OCI-LY3 (cell line): ENCODE data around the gene WIF1.

Experiments used
- H2AFZ ChIP-seq: fragments of 200-600, 300-600 bp; shearing (Covaris generic); 2 replicates; pipeline ENCODE4 v1.6.0; 2014; ENCODE audit warnings: antibody characterized with exemption, low read depth, low read length
- H3K27ac ChIP-seq: fragments of 200-600, 300-600 bp; sonication (generic); 2 replicates; pipeline ENCODE4 v1.5.1; 2014; ENCODE audit warnings: mild to moderate bottlenecking, low read length, moderate library complexity, mixed read lengths
- H3K27me3 ChIP-seq: fragments of 200-600, 300-600 bp; sonication (generic); 2 replicates; pipeline ENCODE4 v1.6.1; 2014; ENCODE audit warnings: low read depth, low read length, mixed read lengths
- H3K36me3 ChIP-seq: fragments of 200-600, 300-600 bp; sonication (generic); replicated peaks from 2 replicates; pipeline ENCODE3; 2014; ENCODE audit warnings: low read depth, low read length, mixed read lengths
- H3K4me1 ChIP-seq: fragments of 300-600, 200-600 bp; sonication (generic); 2 replicates; pipeline ENCODE4 v1.6.1; 2014; ENCODE audit warnings: low read length, mixed read lengths
- H3K4me2 ChIP-seq: fragments of 200-600, 300-600 bp; sonication (generic); 2 replicates; pipeline ENCODE4 v1.6.1; 2014; ENCODE audit warnings: low read length, mixed read lengths
- H3K4me3 ChIP-seq: fragments of 300-600, 200-600 bp; sonication (generic); 2 replicates; pipeline ENCODE4 v1.5.1; 2014; ENCODE audit warnings: antibody characterized with exemption, mild to moderate bottlenecking, low read length, moderate library complexity
- H3K79me2 ChIP-seq: fragments of 300-600, 200-600 bp; shearing (Covaris generic); 2 replicates; pipeline ENCODE4 v1.6.1; 2014; ENCODE audit warnings: mild to moderate bottlenecking, low read length, mixed read lengths
- H3K9ac ChIP-seq: fragments of 300-600, 200-600 bp; shearing (Covaris generic); 2 replicates; pipeline ENCODE4 v1.6.0; 2014; ENCODE audit warnings: mild to moderate bottlenecking, low read length, moderate library complexity
- H3K9me3 ChIP-seq: fragments of 200-600, 300-600 bp; shearing (Covaris generic); 2 replicates; pipeline ENCODE4 v1.6.1; 2014; ENCODE audit warnings: low read length, mixed read lengths; ENCODE audit not compliant: insufficient read depth
- H4K20me1 ChIP-seq: fragments of 200-600, 300-600 bp; sonication (generic); 2 replicates; pipeline ENCODE4 v1.6.1; 2016; ENCODE audit warnings: low read length, mixed read lengths; ENCODE audit not compliant: insufficient read depth
- EZH2phosphoT487 ChIP-seq: fragments of 200-600 bp; shearing (Covaris generic); IDR thresholded peaks from 2 replicates; pipeline ENCODE4 v1.6.1; 2018; ENCODE audit warnings: antibody characterized with exemption, mixed run types, low read depth
- TF ChIP-seq, protein P1 (sequence below): fragments of 200-600, 300-600 bp; sonication (generic); IDR thresholded peaks from 2 replicates; pipeline ENCODE4 v1.5.1; 2014; ENCODE audit warnings: antibody characterized with exemption, low read length, low read depth

The WIF1 gene

GRCh38 chr12:65121049-65121955, at the start of gene WIF1:
Gene WIF1, minus strand, starts transcription at chr12:65121305. Its CDS starts 114 bp downstream, at chr12:65121191.
- TF ChIP-seq, protein P1, sequence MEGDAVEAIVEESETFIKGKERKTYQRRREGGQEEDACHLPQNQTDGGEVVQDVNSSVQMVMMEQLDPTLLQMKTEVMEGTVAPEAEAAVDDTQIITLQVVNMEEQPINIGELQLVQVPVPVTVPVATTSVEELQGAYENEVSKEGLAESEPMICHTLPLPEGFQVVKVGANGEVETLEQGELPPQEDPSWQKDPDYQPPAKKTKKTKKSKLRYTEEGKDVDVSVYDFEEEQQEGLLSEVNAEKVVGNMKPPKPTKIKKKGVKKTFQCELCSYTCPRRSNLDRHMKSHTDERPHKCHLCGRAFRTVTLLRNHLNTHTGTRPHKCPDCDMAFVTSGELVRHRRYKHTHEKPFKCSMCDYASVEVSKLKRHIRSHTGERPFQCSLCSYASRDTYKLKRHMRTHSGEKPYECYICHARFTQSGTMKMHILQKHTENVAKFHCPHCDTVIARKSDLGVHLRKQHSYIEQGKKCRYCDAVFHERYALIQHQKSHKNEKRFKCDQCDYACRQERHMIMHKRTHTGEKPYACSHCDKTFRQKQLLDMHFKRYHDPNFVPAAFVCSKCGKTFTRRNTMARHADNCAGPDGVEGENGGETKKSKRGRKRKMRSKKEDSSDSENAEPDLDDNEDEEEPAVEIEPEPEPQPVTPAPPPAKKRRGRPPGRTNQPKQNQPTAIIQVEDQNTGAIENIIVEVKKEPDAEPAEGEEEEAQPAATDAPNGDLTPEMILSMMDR: peak; percentile 23
- no peak for TF ChIP-seq EZH2phosphoT487
- no peak within 1 kb of the TSS for H2AFZ ChIP-seq
- no peak within 1 kb of the TSS for H3K4me3 ChIP-seq
- H3K4me2 ChIP-seq: no peak within 1 kb of the TSS
- H3K27me3 ChIP-seq: peaks cover 29% of the 10 kb centered on the region
- peaks cover 8% of the 10 kb centered on the region for H3K4me1 ChIP-seq
- no peak within 1 kb of the TSS for H3K9ac ChIP-seq
- H3K79me2 ChIP-seq: no peaks in the 10 kb centered on the region
- no peak within 1 kb of the TSS for H3K27ac ChIP-seq
- no peaks in the 10 kb centered on the region for H3K9me3 ChIP-seq
- H4K20me1 ChIP-seq: no peaks in the 10 kb centered on the region
- H3K36me3 ChIP-seq: no peaks in the 10 kb centered on the region

- Histone ChIP-seq H4K20me1 (peaks cover 51% of the 10 kb centered on the region), H3K4me3 (peak overlapping the region; percentile 87), H3K27ac (peak overlapping the region; percentile 66), H3K9me3 (no peaks in the 10 kb centered on the region), H3K4me2 (peak overlapping the region; percentile 98), H3K79me2 (peaks cover 63% of the 10 kb centered on the region), H3K36me3 (peaks cover 28% of the 10 kb centered on the region), H3K4me1 (peaks cover 37% of the 10 kb centered on the region), H3K27me3 (no peaks in the 10 kb centered on the region), H3K9ac (peak overlapping the region; percentile 87), H2AFZ (no peak overlapping the region)
- TF ChIP-seq EZH2phosphoT487: no peak
- TF ChIP-seq, protein P1: no peak
Observed at GRCh38 chr12:65170209-65170881, 49.2 kb upstream of the WIF1 start.

DNA sequence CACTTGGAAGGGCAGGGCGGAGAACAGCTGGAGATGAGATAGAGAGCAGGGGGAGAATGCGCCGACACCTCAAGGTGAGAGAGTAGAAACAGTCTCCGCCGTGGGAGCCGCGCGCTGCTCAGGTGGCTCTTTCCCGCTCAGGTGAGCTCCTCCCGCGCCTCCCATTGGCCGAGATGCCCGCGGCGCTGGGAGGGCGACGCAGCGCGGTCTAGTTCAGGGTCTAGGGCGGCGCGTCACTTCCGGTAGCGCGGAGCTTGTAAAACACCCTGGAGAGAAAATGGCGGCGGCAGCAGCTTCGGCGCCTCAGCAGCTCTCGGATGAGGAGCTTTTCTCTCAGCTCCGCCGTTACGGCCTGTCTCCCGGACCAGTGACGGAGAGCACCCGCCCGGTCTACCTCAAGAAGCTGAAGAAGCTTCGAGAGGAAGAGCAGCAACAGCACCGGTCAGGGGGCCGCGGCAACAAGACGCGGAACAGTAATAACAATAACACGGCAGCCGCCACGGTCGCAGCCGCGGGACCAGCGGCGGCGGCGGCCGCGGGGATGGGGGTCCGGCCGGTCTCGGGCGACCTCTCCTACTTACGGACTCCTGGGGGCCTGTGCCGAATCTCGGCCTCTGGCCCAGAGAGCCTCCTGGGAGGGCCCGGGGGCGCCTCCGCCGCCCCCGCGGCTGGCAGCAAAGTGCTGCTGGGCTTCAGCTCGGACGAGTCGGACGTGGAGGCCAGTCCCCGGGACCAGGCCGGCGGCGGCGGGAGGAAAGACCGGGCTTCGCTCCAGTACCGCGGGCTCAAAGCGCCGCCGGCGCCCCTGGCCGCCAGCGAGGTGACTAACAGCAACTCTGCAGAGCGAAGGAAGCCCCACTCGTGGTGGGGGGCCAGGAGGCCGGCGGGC, 48.5 kb upstream of the WIF1 start, which contains the start of gene LEMD3:
Gene LEMD3 (plus strand): TSS at position 264 of the 889 bp plus-strand sequence. CDS start 14 bp downstream, at position 278.
- Histone ChIP-seq H3K9ac (peak within 1 kb of the TSS; percentile 87), H3K9me3 (no peaks in the 10 kb centered on the region), H3K27ac (peak within 1 kb of the TSS; percentile 66), H3K4me2 (peak within 1 kb of the TSS; percentile 98), H4K20me1 (peaks cover 43% of the 10 kb centered on the region), H3K36me3 (peaks cover 21% of the 10 kb centered on the region), H3K4me3 (peak within 1 kb of the TSS; percentile 87), H3K27me3 (no peaks in the 10 kb centered on the region), H2AFZ (peak within 1 kb of the TSS; percentile 96), H3K4me1 (peaks cover 37% of the 10 kb centered on the region), H3K79me2 (peaks cover 55% of the 10 kb centered on the region)
- TF ChIP-seq EZH2phosphoT487: no peak
- TF ChIP-seq, protein P1: no peak
